Astrocyte of the spinal cord (primary cell): ENCODE results near the gene PTGES3L.
"Not testable (repeated sequence)": the region's sequence is repeated elsewhere in the genome, so short reads cannot be mapped to it uniquely, and the experiment has no call there.

Experiments
- DNase-seq: peaks from one replicate; pipeline ENCODE4 v3.0.0; 2011; ENCODE audit warnings: low read depth, low spot score
- H3K4me3 ChIP-seq: 2 replicates; pipeline ENCODE4 v1.5.1; 2011; ENCODE audit warnings: low read depth, mild to moderate bottlenecking, low read length, moderate library complexity
- in situ Hi-C: cut with HindIII; loops from 2 replicates; pipeline ENCODE4 v1.10.0; 2017; ENCODE audit warnings: low sequenced_read_pairs
- TF ChIP-seq, protein P1 (sequence below): IDR thresholded peaks from 2 replicates; pipeline ENCODE4 v1.5.1; 2012; ENCODE audit warnings: low read depth, mild to moderate bottlenecking, low read length, inconsistent platforms

Gene PTGES3L

DNA sequence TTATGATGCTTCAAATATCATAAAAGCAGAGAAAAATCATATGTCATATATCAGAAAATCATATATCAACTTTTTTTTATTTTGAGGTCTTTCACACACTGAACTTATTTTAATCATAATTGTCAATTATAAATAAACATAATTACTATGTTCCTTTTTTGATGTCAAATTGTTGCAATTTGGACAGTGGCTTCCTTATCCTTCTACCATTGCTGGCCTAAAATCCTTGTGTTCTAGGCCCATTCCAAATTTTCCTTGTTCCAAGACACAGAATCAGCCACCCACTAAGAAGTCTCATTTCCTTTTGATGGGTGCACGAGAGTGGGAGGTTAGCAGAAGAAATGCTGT is 50.4 kb downstream of the PTGES3L start:
- in situ Hi-C loops = no loop called here
- H3K4me3 ChIP-seq = no peak overlapping the region
- no peak for DNase-seq
- TF ChIP-seq, protein P1, sequence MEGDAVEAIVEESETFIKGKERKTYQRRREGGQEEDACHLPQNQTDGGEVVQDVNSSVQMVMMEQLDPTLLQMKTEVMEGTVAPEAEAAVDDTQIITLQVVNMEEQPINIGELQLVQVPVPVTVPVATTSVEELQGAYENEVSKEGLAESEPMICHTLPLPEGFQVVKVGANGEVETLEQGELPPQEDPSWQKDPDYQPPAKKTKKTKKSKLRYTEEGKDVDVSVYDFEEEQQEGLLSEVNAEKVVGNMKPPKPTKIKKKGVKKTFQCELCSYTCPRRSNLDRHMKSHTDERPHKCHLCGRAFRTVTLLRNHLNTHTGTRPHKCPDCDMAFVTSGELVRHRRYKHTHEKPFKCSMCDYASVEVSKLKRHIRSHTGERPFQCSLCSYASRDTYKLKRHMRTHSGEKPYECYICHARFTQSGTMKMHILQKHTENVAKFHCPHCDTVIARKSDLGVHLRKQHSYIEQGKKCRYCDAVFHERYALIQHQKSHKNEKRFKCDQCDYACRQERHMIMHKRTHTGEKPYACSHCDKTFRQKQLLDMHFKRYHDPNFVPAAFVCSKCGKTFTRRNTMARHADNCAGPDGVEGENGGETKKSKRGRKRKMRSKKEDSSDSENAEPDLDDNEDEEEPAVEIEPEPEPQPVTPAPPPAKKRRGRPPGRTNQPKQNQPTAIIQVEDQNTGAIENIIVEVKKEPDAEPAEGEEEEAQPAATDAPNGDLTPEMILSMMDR = no peak

GRCh38 chr17:42928714-42929496 is 51.0 kb downstream of the PTGES3L start:
- DNase-seq = peak; percentile 80
- H3K4me3 ChIP-seq = no peak overlapping the region
- in situ Hi-C loops = no loop called here
- TF ChIP-seq, protein P1 = peak; percentile 61

GRCh38 chr17:42924891-42925290 is 55.0 kb downstream of the PTGES3L start:
- H3K4me3 ChIP-seq = no peak overlapping the region
- DNase-seq = no peak
- in situ Hi-C loops = no loop called here
- TF ChIP-seq, protein P1 = no peak

DNA sequence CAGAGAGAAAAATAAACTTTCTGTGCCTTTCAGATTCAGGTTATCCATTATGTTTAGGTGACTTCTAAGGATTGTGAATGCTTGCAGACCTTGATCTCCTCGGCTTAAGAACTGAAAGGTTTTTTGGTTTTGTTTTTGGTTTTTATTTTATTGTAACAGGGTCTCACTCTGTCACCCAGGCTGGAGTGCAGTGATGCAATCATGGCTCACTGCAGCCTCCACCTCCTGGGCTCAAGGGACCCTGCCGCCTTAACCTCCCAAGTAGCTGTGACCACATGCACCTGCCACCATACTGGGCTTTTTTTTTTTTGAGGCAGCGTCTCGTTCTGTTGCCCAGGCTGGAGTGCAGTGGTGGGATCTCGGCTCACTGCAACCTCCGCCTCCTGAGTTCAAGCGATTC is 56.4 kb downstream of the PTGES3L start:
- DNase-seq, H3K4me3 ChIP-seq, in situ Hi-C loops: not testable (repeated sequence)

GRCh38 chr17:42922294-42922693 is 57.6 kb downstream of the PTGES3L start:
- TF ChIP-seq, protein P1 = no peak
- no peak overlapping the region for H3K4me3 ChIP-seq
- in situ Hi-C loops = no loop called here
- DNase-seq = no peak

DNA sequence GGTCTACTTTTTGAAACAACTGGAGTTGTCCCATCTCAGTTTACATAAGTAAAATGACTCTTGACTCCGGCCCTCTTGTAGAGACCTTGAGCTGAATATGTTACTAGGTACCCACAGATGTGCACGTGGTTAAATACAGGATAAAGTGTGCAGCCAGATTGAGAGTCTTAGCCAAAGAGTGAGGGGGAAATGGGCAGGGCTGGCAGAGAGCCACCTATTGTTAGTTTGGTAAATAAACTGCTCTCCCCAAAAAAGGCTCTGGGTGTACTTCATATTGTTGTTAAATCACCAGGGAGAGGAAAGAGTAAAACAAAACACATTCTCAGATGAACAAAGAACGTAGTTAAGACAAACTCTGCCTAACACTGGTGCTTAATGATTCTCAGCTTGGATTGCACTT is 59.0 kb downstream of the PTGES3L start:
- H3K4me3 ChIP-seq = no peak overlapping the region
- TF ChIP-seq, protein P1 = no peak
- DNase-seq = no peak
- in situ Hi-C loops = no loop called here

DNA sequence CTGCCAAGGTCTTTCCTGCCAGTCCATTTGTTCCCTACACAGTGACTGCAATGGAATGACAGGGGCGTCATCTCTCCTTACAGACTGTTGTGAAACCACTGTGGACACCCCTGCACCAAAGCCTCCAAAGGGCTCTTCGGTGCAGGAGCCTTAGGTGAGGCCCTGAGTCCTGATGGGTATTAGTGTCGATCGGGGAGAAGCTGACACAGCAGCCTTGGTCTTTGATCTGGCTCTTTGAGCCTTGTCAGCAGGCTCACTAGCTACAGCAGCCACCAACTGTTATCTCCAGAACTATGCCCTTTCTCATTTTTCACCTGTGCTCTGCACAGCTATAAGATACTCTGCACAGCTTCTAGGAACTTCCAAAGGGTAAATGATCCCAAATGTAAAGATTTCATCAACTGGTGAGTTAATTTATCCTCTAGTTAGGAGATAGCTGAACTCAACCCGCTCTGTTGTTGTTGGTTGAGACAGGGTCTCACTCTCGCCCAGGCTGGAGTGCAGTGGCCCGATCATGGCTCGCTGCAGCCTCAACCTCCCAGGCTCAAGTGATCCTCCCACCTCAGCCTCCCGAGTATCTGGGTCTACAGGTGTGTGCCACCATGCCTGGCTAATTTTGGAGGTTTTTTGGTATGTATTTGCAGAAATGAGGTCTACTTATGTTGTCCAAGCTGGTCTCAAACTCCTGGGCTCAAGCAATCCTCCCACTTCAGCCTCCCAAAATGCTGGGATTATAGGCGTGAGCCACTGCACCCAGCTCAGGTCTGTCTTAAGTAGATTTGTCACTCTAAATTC is 59.6 kb downstream of the PTGES3L start:
- TF ChIP-seq, protein P1 = no peak
- H3K4me3 ChIP-seq = no peak overlapping the region
- no peak for DNase-seq
- in situ Hi-C loops = no loop called here

DNA sequence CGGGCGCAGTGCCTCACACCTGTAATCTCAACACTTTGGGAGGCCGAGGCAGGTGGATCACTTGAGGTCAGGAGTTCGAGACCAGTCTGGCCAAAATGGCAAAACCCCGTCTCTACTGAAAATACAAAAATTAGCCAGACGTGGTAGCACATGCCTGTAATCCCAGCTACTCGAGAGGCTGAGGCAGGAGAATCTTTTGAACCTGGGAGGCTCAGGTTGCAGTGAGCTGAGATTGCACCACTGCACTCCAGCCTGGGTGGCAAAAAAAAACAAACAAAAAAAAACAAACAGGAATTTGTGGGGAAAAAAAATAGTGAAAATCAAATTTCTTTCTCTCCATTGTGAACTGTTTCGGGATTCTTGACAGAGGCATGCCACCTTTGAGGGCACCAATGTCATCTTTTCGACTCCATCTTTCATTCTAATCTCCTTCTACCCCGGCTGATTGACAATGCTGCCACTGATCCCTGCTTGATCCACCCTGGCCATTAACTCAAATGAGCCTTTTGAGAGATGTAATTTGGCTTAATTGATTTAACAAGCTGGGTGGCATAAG is 60.3 kb downstream of the PTGES3L start:
- H3K4me3 ChIP-seq, DNase-seq, in situ Hi-C loops: not testable (repeated sequence)
